Fibroblast of lung (primary cell): ENCODE measurements around the gene SPARC. TPM values are rescaled to one million over a fixed set of nuclear protein-coding genes. Genes with fewer than 3 reads are reported as not detected.

Experiments
- DNase-seq, 2 donors: peaks; one replicate each; pipeline versions ENCODE4 v3.0.0 to v3.0.0-alpha.2; 2010; ENCODE audit warnings: low read depth in 2 of 2
- H2AFZ ChIP-seq: 2 replicates; pipeline ENCODE4 v1.5.1; 2012; ENCODE audit warnings: low read length, control low read depth, inconsistent platforms
- H3K27ac ChIP-seq: 2 replicates; pipeline ENCODE4 v1.5.1; 2011; ENCODE audit warnings: low read length, control low read depth; ENCODE audit not compliant: insufficient read depth
- H3K27me3 ChIP-seq: 2 replicates; pipeline ENCODE4 v1.5.1; 2011; ENCODE audit warnings: mild to moderate bottlenecking, low read length; ENCODE audit not compliant: control insufficient read depth, insufficient read depth
- H3K36me3 ChIP-seq: 2 replicates; pipeline ENCODE4 v1.5.1; 2011; ENCODE audit warnings: low read length; ENCODE audit not compliant: control insufficient read depth, insufficient read depth
- H3K4me1 ChIP-seq: 2 replicates; pipeline ENCODE4 v1.5.1; 2011; ENCODE audit warnings: low read length; ENCODE audit not compliant: control insufficient read depth, insufficient read depth; ENCODE audit errors: extremely low read depth
- H3K4me2 ChIP-seq: 2 replicates; pipeline ENCODE4 v1.5.1; 2011; ENCODE audit warnings: low read length, control low read depth; ENCODE audit not compliant: insufficient read depth; ENCODE audit errors: extremely low read depth
- H3K4me3 ChIP-seq, 4 experiments: fragments of 200-600 bp in 1 of 4; sonication (generic) in 1 of 4; replicated peaks in 1 of 4; 2 replicates each; pipeline ENCODE4 v1.5.1; 2011 to 2016; ENCODE audit warnings: low read length in 4 of 4, low read depth in 3 of 4, mild to moderate bottlenecking in 3 of 4, control low read depth in 2 of 4, inconsistent platforms in 1 of 4, mixed read lengths in 1 of 4; ENCODE audit not compliant: insufficient read depth in 1 of 4; ENCODE audit errors: control extremely low read depth in 1 of 4
- H3K79me2 ChIP-seq: 2 replicates; pipeline ENCODE4 v1.5.1; 2012; ENCODE audit warnings: mild to moderate bottlenecking, low read length, inconsistent platforms; ENCODE audit not compliant: control insufficient read depth, insufficient read depth
- H3K9ac ChIP-seq: 2 replicates; pipeline ENCODE4 v1.5.1; 2011; ENCODE audit warnings: mild to moderate bottlenecking, low read length, control low read depth; ENCODE audit not compliant: insufficient read depth
- H3K9me3 ChIP-seq: 2 replicates; pipeline ENCODE4 v1.5.1; 2012; ENCODE audit warnings: low read depth, low read length; ENCODE audit not compliant: control insufficient read depth, insufficient read depth
- H4K20me1 ChIP-seq: 2 replicates; pipeline ENCODE4 v1.5.1; 2011; ENCODE audit warnings: low read length; ENCODE audit not compliant: control insufficient read depth, insufficient read depth; ENCODE audit errors: extremely low read depth
- CTCF ChIP-seq, 2 donors: IDR thresholded peaks in 1 of 2; conservative IDR thresholded peaks in 1 of 2; 1 replicate in 1 of 2; 2 replicates in 1 of 2; pipeline ENCODE4 v1.5.1; 2011 to 2012; ENCODE audit warnings: low read length in 2 of 2, control low read depth in 1 of 2, inconsistent platforms in 1 of 2, low read depth in 1 of 2, mild to moderate bottlenecking in 1 of 2
- EZH2 ChIP-seq: IDR thresholded peaks from 2 replicates; pipeline ENCODE4 v1.5.1; 2012; ENCODE audit warnings: low read length, control low read depth, mild to moderate bottlenecking; ENCODE audit errors: missing control alignments
- polyA plus RNA-seq, 2 donors: library from polyadenylated mRNA; depleted of rRNA in 1 of 2; stranded (reverse) in 1 of 2; unstranded in 1 of 2; fragments of >200 nt; gene quantifications; 2 replicates each; pipeline ENCODE4 v1.2.1, GENCODE V29; 2011 to 2012; ENCODE audit warnings: missing spikeins in 1 of 2
- total RNA-seq: library from RNA; depleted of rRNA; stranded (reverse); fragments of >200 nt; gene quantifications from 2 replicates; pipeline ENCODE4 v1.2.1, GENCODE V29; 2014

SPARC gene
- total and polyA plus RNA-seq, 2 donors (not counting 1 experiment from before 2014, with no cell fraction given): 408 to 6,513 TPM

GRCh38 chr5:151688436-151688835 lies 1.7 kb upstream of the SPARC start:
- TF ChIP-seq CTCF (conservative IDR thresholded peaks at IDR 0.05 in 1 of 2, IDR thresholded peaks at IDR 0.05 in 1 of 2; ENCODE audit: low read depth in 1 of 2, low read length in 2 of 2): no peak
- H3K27me3 ChIP-seq: no peaks in the 10 kb centered on the region
- H3K9ac ChIP-seq: no peak overlapping the region
- H3K36me3 ChIP-seq: no peaks in the 10 kb centered on the region
- H3K4me3 ChIP-seq: no peak overlapping the region
- H3K4me1 ChIP-seq: peaks cover 8% of the 10 kb centered on the region
- no peaks in the 10 kb centered on the region for H4K20me1 ChIP-seq
- peaks cover 34% of the 10 kb centered on the region for H3K79me2 ChIP-seq
- H3K9me3 ChIP-seq: no peaks in the 10 kb centered on the region
- H3K27ac ChIP-seq: no peak overlapping the region
- no peak overlapping the region for H2AFZ ChIP-seq
- H3K4me2 ChIP-seq: no peak overlapping the region
- no peak for DNase-seq

- Histone ChIP-seq H3K4me2 (peak overlapping the region; percentile 72), H3K9ac (peak overlapping the region; percentile 94), H3K4me3 (peak overlapping the region; percentile 87 to 97 (median 94)), H3K27ac (peak overlapping the region; percentile 99), H3K4me1 (peaks cover 26% of the 10 kb centered on the region), H3K36me3 (peaks cover 5% of the 10 kb centered on the region), H3K9me3 (no peaks in the 10 kb centered on the region), H3K27me3 (no peaks in the 10 kb centered on the region), H2AFZ (no peak overlapping the region), H4K20me1 (peaks cover 2% of the 10 kb centered on the region), H3K79me2 (peaks cover 59% of the 10 kb centered on the region)
- TF ChIP-seq EZH2: no peak
- peak; percentile 45 to 51 for DNase-seq
Observed at GRCh38 chr5:151685749-151686673, 704 bp downstream of the SPARC start.

- Histone ChIP-seq H3K9me3 (no peaks in the 10 kb centered on the region), H3K9ac (peak overlapping the region; percentile 94), H3K27me3 (no peaks in the 10 kb centered on the region), H3K4me1 (peaks cover 30% of the 10 kb centered on the region), H3K4me3 (peak overlapping the region; percentile 87 to 97 (median 94)), H3K4me2 (peak overlapping the region; percentile 95), H3K79me2 (peaks cover 69% of the 10 kb centered on the region), H2AFZ (no peak overlapping the region), H4K20me1 (peaks cover 2% of the 10 kb centered on the region), H3K36me3 (peaks cover 5% of the 10 kb centered on the region), H3K27ac (peak overlapping the region; percentile 99)
- DNase-seq: peak; percentile 96 to 98
- TF ChIP-seq EZH2 (no peak), CTCF (conservative IDR thresholded peaks at IDR 0.05 in 1 of 2, IDR thresholded peaks at IDR 0.05 in 1 of 2; ENCODE audit: low read depth in 1 of 2, low read length in 2 of 2) (peak; percentile 35 to 55)
Observed at GRCh38 chr5:151684690-151685361, 1.9 kb downstream of the SPARC start.
